Osteoblast (primary cell): ENCODE results near the gene ADCY10. TPM values are rescaled to one million over a fixed set of nuclear protein-coding genes. Genes with fewer than 3 reads are reported as not detected.

Experiments used
- DNase-seq: peaks from one replicate; pipeline ENCODE4 v3.0.0; 2011; ENCODE audit warnings: low spot score, mixed read lengths; ENCODE audit not compliant: insufficient read length; ENCODE audit errors: missing footprints
- H2AFZ ChIP-seq: 2 replicates; pipeline ENCODE4 v1.6.0; 2011; ENCODE audit warnings: mild to moderate bottlenecking, low read length
- H3K27ac ChIP-seq: 2 replicates; pipeline ENCODE4 v1.5.1; 2011; ENCODE audit warnings: mild to moderate bottlenecking, low read depth, low read length, moderate library complexity
- H3K27me3 ChIP-seq: 2 replicates; pipeline ENCODE4 v1.6.0; 2012; ENCODE audit warnings: mild to moderate bottlenecking, control low read depth, inconsistent platforms, low read length, moderate library complexity; ENCODE audit not compliant: insufficient read depth
- H3K36me3 ChIP-seq: 2 replicates; pipeline ENCODE4 v1.5.1; 2011; ENCODE audit warnings: mild to moderate bottlenecking, low read length, control low read depth, moderate library complexity; ENCODE audit not compliant: insufficient read depth
- H3K4me1 ChIP-seq: 2 replicates; pipeline ENCODE4 v1.5.1; 2011; ENCODE audit warnings: mild to moderate bottlenecking, low read length, control low read depth, moderate library complexity; ENCODE audit not compliant: insufficient read depth
- H3K4me2 ChIP-seq: 2 replicates; pipeline ENCODE4 v1.6.0; 2011; ENCODE audit warnings: mild to moderate bottlenecking, low read length; ENCODE audit not compliant: insufficient read depth
- H3K4me3 ChIP-seq: fragments of 200-600 bp; sonication (generic); 3 replicates; pipeline ENCODE4 v1.5.1; 2012; ENCODE audit warnings: mild to moderate bottlenecking, low read length, inconsistent platforms; ENCODE audit not compliant: insufficient read depth
- H3K79me2 ChIP-seq: 2 replicates; pipeline ENCODE4 v1.6.0; 2012; ENCODE audit warnings: mild to moderate bottlenecking, low read length, control low read depth, inconsistent platforms; ENCODE audit not compliant: insufficient read depth
- H3K9me3 ChIP-seq: 2 replicates; pipeline ENCODE4 v1.5.1; 2011; ENCODE audit warnings: low read depth, low read length, control low read depth
- H4K20me1 ChIP-seq: 2 replicates; pipeline ENCODE4 v1.6.0; 2012; ENCODE audit warnings: mild to moderate bottlenecking, low read length, control low read depth; ENCODE audit not compliant: insufficient read depth
- total RNA-seq: library from RNA; depleted of rRNA; stranded (reverse); fragments of >200 nt; gene quantifications from 2 replicates; pipeline ENCODE4 v1.2.3, GENCODE V29; 2012
- TF ChIP-seq, protein P1 (sequence below): IDR thresholded peaks from 2 replicates; pipeline ENCODE4 v1.5.1; 2011; ENCODE audit warnings: mild to moderate bottlenecking, low read depth, low read length, moderate library complexity; ENCODE audit errors: extremely low read depth

The ADCY10 gene
- total RNA-seq, 1 donor, result 0.36 TPM

DNA sequence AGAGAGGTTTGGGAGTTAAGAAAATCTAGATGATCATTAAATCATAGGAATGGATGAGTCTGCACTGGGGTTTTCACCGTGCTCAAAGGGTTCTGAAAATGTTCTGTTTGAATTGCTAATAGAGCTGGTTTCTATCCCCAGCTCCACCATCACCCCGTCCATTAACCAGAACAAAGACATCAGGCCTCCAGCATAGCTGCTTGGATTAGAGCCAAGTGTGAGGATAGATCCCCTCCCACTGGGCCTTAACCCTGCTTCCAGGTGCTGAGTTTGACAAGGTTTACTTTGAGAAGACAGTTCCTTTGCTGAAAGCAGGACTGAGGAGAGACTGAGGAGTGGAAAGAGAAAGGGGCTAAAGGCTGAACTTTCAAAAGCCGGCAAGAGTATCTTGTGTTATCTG lies 143.8 kb downstream of the ADCY10 start:
- Histone ChIP-seq H3K4me1 (peaks cover 17% of the 10 kb centered on the region), H3K4me2 (no peak overlapping the region), H3K27ac (no peak overlapping the region), H3K36me3 (peaks cover 83% of the 10 kb centered on the region), H3K4me3 (no peak overlapping the region), H2AFZ (no peak overlapping the region), H3K79me2 (peaks cover 51% of the 10 kb centered on the region), H3K27me3 (no peaks in the 10 kb centered on the region), H4K20me1 (peaks cover 33% of the 10 kb centered on the region), H3K9me3 (no peaks in the 10 kb centered on the region)
- DNase-seq, result no peak
- TF ChIP-seq, protein P1, sequence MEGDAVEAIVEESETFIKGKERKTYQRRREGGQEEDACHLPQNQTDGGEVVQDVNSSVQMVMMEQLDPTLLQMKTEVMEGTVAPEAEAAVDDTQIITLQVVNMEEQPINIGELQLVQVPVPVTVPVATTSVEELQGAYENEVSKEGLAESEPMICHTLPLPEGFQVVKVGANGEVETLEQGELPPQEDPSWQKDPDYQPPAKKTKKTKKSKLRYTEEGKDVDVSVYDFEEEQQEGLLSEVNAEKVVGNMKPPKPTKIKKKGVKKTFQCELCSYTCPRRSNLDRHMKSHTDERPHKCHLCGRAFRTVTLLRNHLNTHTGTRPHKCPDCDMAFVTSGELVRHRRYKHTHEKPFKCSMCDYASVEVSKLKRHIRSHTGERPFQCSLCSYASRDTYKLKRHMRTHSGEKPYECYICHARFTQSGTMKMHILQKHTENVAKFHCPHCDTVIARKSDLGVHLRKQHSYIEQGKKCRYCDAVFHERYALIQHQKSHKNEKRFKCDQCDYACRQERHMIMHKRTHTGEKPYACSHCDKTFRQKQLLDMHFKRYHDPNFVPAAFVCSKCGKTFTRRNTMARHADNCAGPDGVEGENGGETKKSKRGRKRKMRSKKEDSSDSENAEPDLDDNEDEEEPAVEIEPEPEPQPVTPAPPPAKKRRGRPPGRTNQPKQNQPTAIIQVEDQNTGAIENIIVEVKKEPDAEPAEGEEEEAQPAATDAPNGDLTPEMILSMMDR, result no peak

DNA sequence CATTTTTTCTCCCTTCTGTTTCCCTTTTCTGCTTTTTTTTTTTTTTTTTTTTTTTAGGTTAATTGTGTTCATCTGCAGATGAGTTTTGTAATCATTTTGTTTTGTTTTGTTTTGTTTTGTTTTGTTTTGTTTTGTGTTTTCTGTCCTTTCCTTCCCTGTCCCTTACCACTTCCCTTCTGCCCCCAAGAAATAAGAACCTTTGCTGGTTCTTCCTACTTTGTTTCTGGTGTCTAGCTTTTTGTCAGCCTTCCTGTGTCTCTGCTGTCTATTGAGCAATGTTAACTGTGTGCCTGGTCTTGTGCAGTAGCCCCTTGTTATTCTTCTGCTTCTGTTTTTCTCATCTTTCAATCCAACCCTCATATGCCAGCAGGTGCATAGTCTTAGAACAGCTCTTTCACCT lies 146.2 kb downstream of the ADCY10 start:
- H3K9me3 ChIP-seq, result no peaks in the 10 kb centered on the region
- no peak overlapping the region for H3K4me2 ChIP-seq
- DNase-seq, result no peak
- H4K20me1 ChIP-seq, result peaks cover 40% of the 10 kb centered on the region
- H3K36me3 ChIP-seq, result peaks cover 65% of the 10 kb centered on the region
- H3K79me2 ChIP-seq, result peaks cover 69% of the 10 kb centered on the region
- H3K27me3 ChIP-seq, result no peaks in the 10 kb centered on the region
- no peak overlapping the region for H3K27ac ChIP-seq
- TF ChIP-seq, protein P1, result no peak
- peaks cover 6% of the 10 kb centered on the region for H3K4me1 ChIP-seq
- H3K4me3 ChIP-seq, result no peak overlapping the region
- H2AFZ ChIP-seq, result no peak overlapping the region

DNA sequence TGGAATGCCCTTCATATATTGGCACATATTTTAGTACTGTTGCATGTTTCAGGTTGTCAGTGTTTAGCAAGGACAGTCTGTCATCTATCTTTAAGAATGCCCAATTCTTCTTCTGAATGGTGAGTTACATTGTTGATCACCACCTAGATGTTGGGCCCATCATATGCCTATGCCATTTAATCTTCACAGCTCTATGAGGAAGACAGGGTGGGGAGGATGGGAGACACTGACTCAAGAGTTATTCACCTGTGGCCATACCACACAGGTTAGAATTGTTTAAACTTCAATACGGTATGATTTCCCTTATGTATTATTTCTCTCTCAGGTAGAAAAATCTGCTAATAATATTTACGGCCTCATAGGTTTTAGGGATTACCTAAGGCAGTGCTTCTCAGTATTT lies 147.4 kb downstream of the ADCY10 start:
- Histone ChIP-seq H3K27ac (no peak overlapping the region), H3K36me3 (peaks cover 52% of the 10 kb centered on the region), H4K20me1 (peaks cover 46% of the 10 kb centered on the region), H3K4me2 (no peak overlapping the region), H3K4me3 (no peak overlapping the region), H3K9me3 (no peaks in the 10 kb centered on the region), H3K79me2 (peaks cover 75% of the 10 kb centered on the region), H3K27me3 (no peaks in the 10 kb centered on the region), H2AFZ (no peak overlapping the region), H3K4me1 (peaks cover 9% of the 10 kb centered on the region)
- DNase-seq, result no peak
- TF ChIP-seq, protein P1, result no peak

DNA sequence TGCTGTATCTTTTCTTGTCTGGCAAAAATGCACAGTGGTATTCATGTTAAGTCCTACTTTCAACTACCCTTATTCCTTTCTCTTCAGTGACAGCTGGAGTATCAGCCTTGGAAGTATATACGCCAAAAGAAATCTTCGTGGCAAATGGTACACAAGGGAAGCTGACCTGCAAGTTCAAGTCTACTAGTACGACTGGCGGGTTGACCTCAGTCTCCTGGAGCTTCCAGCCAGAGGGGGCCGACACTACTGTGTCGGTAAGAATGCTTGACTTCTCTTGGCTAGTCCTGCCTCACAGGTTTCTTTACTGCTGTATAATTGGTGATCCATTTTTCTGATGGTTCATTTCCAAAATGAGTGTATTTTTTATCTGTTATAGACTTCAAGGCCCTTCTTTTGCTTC lies 148.4 kb downstream of the ADCY10 start:
- Histone ChIP-seq H3K4me1 (peaks cover 19% of the 10 kb centered on the region), H3K9me3 (no peaks in the 10 kb centered on the region), H3K4me3 (no peak overlapping the region), H2AFZ (no peak overlapping the region), H3K4me2 (no peak overlapping the region), H3K36me3 (peaks cover 49% of the 10 kb centered on the region), H3K79me2 (peaks cover 84% of the 10 kb centered on the region), H4K20me1 (peaks cover 56% of the 10 kb centered on the region), H3K27ac (no peak overlapping the region), H3K27me3 (no peaks in the 10 kb centered on the region)
- TF ChIP-seq, protein P1, result no peak
- no peak for DNase-seq
